SK-N-SH treated with all-trans-retinoic acid at 6 μM for 48 hours (cell line): ENCODE results near the gene STXBP5.

Experiments
- ATAC-seq: fragments of 200-7000 bp; cut with Tn5 transposase; 3 replicates; pipeline ENCODE4 v1.9.1; 2020; ENCODE audit warnings: mild to moderate bottlenecking, moderate library complexity
- ARNTL ChIP-seq: fragments of 450-650 bp; formaldehyde crosslinking; IDR thresholded peaks from 2 replicates; pipeline ENCODE4 v1.5.0; 2020; ENCODE audit warnings: low read depth, mild to moderate bottlenecking, moderate library complexity, borderline replicate concordance
- BACH2 ChIP-seq: fragments of 250-450 bp; sonication (Bioruptor Pico); IDR thresholded peaks from 2 replicates; pipeline ENCODE4 v1.9.0; 2021; ENCODE audit warnings: mild to moderate bottlenecking, borderline replicate concordance
- CREB5 ChIP-seq: fragments of 250-450 bp; sonication (Bioruptor Pico); IDR thresholded peaks from 2 replicates; pipeline ENCODE4 v1.5.1; 2020; ENCODE audit warnings: low read depth, mild to moderate bottlenecking, moderate library complexity
- CSDC2 ChIP-seq: fragments of 250-450 bp; sonication (Bioruptor Pico); IDR thresholded peaks from 2 replicates; pipeline ENCODE4 v1.5.0; 2020; ENCODE audit warnings: mild to moderate bottlenecking, moderate library complexity
- CSRNP3 ChIP-seq: fragments of 250-450 bp; sonication (Bioruptor Pico); IDR thresholded peaks from 2 replicates; pipeline ENCODE4 v1.5.1; 2021; ENCODE audit warnings: mild to moderate bottlenecking, moderate library complexity
- ESRRG ChIP-seq: fragments of 250-450 bp; sonication (Bioruptor Pico); IDR thresholded peaks from 2 replicates; pipeline ENCODE4 v1.6.1; 2021; ENCODE audit warnings: mild to moderate bottlenecking
- GLIS3 ChIP-seq: fragments of 250-450 bp; sonication (Bioruptor Pico); IDR thresholded peaks from 2 replicates; pipeline ENCODE4 v1.5.0; 2020; ENCODE audit warnings: mild to moderate bottlenecking, moderate library complexity
- ISL1 ChIP-seq: fragments of 250-450 bp; sonication (Bioruptor Pico); IDR thresholded peaks from 2 replicates; pipeline ENCODE4 v2.1.2; 2022; ENCODE audit warnings: mild to moderate bottlenecking, moderate library complexity
- OSR1 ChIP-seq: fragments of 250-450 bp; sonication (Bioruptor Pico); IDR thresholded peaks from 2 replicates; pipeline ENCODE4 v1.8.0; 2022; ENCODE audit warnings: moderate library complexity, mild to moderate bottlenecking, inconsistent platforms
- PATZ1 ChIP-seq: fragments of 250-450 bp; sonication (Bioruptor Pico); IDR thresholded peaks from 2 replicates; pipeline ENCODE4 v1.8.0; 2020; ENCODE audit warnings: mild to moderate bottlenecking, moderate library complexity, borderline replicate concordance
- POU6F1 ChIP-seq: fragments of 250-450 bp; sonication (Bioruptor Pico); IDR thresholded peaks from 2 replicates; pipeline ENCODE4 v1.8.0; 2021; ENCODE audit warnings: low read depth, mild to moderate bottlenecking, moderate library complexity, borderline replicate concordance
- PPARA ChIP-seq: fragments of 250-450 bp; sonication (Bioruptor Pico); IDR thresholded peaks from 2 replicates; pipeline ENCODE4 v1.5.0; 2020; ENCODE audit warnings: mild to moderate bottlenecking, borderline replicate concordance
- RARB ChIP-seq: fragments of 250-450 bp; sonication (Bioruptor Pico); IDR thresholded peaks from 2 replicates; pipeline ENCODE4 v1.8.0; 2021; ENCODE audit warnings: mild to moderate bottlenecking, moderate library complexity
- SNAI2 ChIP-seq: fragments of 250-450 bp; sonication (Bioruptor Pico); IDR thresholded peaks from 2 replicates; pipeline ENCODE4 v1.5.0; 2020; ENCODE audit warnings: mild to moderate bottlenecking, moderate library complexity
- TCF4 ChIP-seq: fragments of 250-450 bp; sonication (Bioruptor Pico); IDR thresholded peaks from 2 replicates; pipeline ENCODE4 v1.8.0; 2021; ENCODE audit warnings: mild to moderate bottlenecking, moderate library complexity, borderline replicate concordance
- TOX ChIP-seq: fragments of 250-450 bp; sonication (Bioruptor Pico); IDR thresholded peaks from 2 replicates; pipeline ENCODE4 v1.8.0; 2021; ENCODE audit warnings: mild to moderate bottlenecking, moderate library complexity, borderline replicate concordance
- TSHZ2 ChIP-seq: fragments of 250-450 bp; sonication (Bioruptor Pico); IDR thresholded peaks from 2 replicates; pipeline ENCODE4 v1.5.0; 2020; ENCODE audit warnings: mild to moderate bottlenecking, moderate library complexity
- ZC3H10 ChIP-seq: fragments of 250-450 bp; sonication (Bioruptor Pico); IDR thresholded peaks from 2 replicates; pipeline ENCODE4 v1.5.1; 2021; ENCODE audit warnings: mild to moderate bottlenecking, moderate library complexity
- ZFP3 ChIP-seq: fragments of 250-450 bp; sonication (Bioruptor Pico); IDR thresholded peaks from 2 replicates; pipeline ENCODE4 v1.5.0; 2020; ENCODE audit warnings: mild to moderate bottlenecking, moderate library complexity
- ZFP30 ChIP-seq: fragments of 450-650 bp; formaldehyde crosslinking; IDR thresholded peaks from 2 replicates; pipeline ENCODE4 v1.5.0; 2022; ENCODE audit warnings: mild to moderate bottlenecking, moderate library complexity
- ZNF565 ChIP-seq: fragments of 450-650 bp; formaldehyde crosslinking; conservative IDR thresholded peaks from 2 replicates; pipeline ENCODE4 v1.5.0; 2020; ENCODE audit warnings: low read depth, mild to moderate bottlenecking, moderate library complexity
- ZNF70 ChIP-seq: fragments of 450-650 bp; formaldehyde crosslinking; IDR thresholded peaks from 2 replicates; pipeline ENCODE4 v1.5.0; 2020; ENCODE audit warnings: mild to moderate bottlenecking, moderate library complexity
- ZNF8 ChIP-seq: fragments of 450-650 bp; formaldehyde crosslinking; IDR thresholded peaks from 2 replicates; pipeline ENCODE4 v1.5.0; 2020; ENCODE audit warnings: mild to moderate bottlenecking, moderate library complexity

Gene STXBP5

GRCh38 chr6:147267658-147268057, 63.4 kb downstream of the STXBP5 start:
- no peak for TF ChIP-seq TCF4 (CRISPR knock-in tag)
- no peak for TF ChIP-seq ZNF565 (CRISPR knock-in tag)
- TF ChIP-seq CSDC2 (CRISPR knock-in tag), result no peak
- TF ChIP-seq CREB5 (CRISPR knock-in tag), result no peak
- no peak for TF ChIP-seq SNAI2 (CRISPR knock-in tag)
- TF ChIP-seq OSR1 (CRISPR knock-in tag), result no peak
- TF ChIP-seq ZNF70 (CRISPR knock-in tag), result no peak
- TF ChIP-seq TOX (CRISPR knock-in tag), result no peak
- no peak for TF ChIP-seq ESRRG (CRISPR knock-in tag)
- no peak for TF ChIP-seq CSRNP3 (CRISPR knock-in tag)
- no peak for TF ChIP-seq RARB (CRISPR knock-in tag)
- TF ChIP-seq TSHZ2, result no peak
- no peak for TF ChIP-seq BACH2
- no peak for TF ChIP-seq PPARA (CRISPR knock-in tag)
- TF ChIP-seq ZFP30 (CRISPR knock-in tag), result no peak
- no peak for TF ChIP-seq ISL1
- TF ChIP-seq POU6F1 (CRISPR knock-in tag), result no peak
- no peak for TF ChIP-seq PATZ1 (CRISPR knock-in tag)
- TF ChIP-seq ZNF8 (CRISPR knock-in tag), result no peak
- no peak for TF ChIP-seq ZC3H10
- no peak for ATAC-seq

- ATAC-seq, result no peak
- no peak for TF ChIP-seq POU6F1 (CRISPR knock-in tag)
- no peak for TF ChIP-seq ZNF8 (CRISPR knock-in tag)
- TF ChIP-seq BACH2, result no peak
- TF ChIP-seq TSHZ2, result no peak
- no peak for TF ChIP-seq RARB (CRISPR knock-in tag)
- TF ChIP-seq TOX (CRISPR knock-in tag), result no peak
- no peak for TF ChIP-seq TCF4 (CRISPR knock-in tag)
- TF ChIP-seq CSDC2 (CRISPR knock-in tag), result no peak
- no peak for TF ChIP-seq ZC3H10
- no peak for TF ChIP-seq GLIS3 (CRISPR knock-in tag)
- no peak for TF ChIP-seq ARNTL (CRISPR knock-in tag)
- TF ChIP-seq ISL1, result no peak
- TF ChIP-seq SNAI2 (CRISPR knock-in tag), result no peak
- TF ChIP-seq ZFP3, result no peak
- no peak for TF ChIP-seq CSRNP3 (CRISPR knock-in tag)
- no peak for TF ChIP-seq ZFP30 (CRISPR knock-in tag)
- TF ChIP-seq ZNF565 (CRISPR knock-in tag), result no peak
- TF ChIP-seq ZNF70 (CRISPR knock-in tag), result no peak
Measured at GRCh38 chr6:147268254-147268653, 64.0 kb downstream of the STXBP5 start.
